HG03521 (cell line): ENCODE measurements around the gene TMEM174.

ENCODE experiments used
- ATAC-seq: cut with Tn5 transposase; IDR thresholded peaks from one replicate; pipeline ENCODE4 v1.9.1; 2021; ENCODE audit warnings: mild to moderate bottlenecking, moderate library complexity; ENCODE audit not compliant: unreplicated experiment

The TMEM174 gene

DNA sequence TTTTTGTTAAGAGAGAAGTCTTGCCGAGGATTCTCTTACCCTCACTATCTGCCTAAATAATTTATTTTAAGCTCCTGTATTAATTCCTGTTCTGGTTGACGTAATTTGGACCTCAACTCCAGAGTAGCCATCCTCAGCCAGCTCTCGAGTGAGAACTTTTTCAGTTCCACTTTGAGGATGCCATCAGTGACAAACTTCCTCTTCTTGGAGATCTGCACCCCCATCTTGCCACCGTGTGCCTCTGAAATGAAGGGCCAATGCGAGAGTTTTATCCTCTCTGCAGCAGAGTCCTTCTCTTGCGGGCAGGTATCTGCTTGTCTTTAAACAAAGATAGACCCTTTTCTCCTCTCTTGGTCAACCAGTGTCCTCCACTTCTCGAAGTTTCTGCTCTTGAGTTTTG is 19.5 kb upstream of the TMEM174 start:
- no peak for ATAC-seq

DNA sequence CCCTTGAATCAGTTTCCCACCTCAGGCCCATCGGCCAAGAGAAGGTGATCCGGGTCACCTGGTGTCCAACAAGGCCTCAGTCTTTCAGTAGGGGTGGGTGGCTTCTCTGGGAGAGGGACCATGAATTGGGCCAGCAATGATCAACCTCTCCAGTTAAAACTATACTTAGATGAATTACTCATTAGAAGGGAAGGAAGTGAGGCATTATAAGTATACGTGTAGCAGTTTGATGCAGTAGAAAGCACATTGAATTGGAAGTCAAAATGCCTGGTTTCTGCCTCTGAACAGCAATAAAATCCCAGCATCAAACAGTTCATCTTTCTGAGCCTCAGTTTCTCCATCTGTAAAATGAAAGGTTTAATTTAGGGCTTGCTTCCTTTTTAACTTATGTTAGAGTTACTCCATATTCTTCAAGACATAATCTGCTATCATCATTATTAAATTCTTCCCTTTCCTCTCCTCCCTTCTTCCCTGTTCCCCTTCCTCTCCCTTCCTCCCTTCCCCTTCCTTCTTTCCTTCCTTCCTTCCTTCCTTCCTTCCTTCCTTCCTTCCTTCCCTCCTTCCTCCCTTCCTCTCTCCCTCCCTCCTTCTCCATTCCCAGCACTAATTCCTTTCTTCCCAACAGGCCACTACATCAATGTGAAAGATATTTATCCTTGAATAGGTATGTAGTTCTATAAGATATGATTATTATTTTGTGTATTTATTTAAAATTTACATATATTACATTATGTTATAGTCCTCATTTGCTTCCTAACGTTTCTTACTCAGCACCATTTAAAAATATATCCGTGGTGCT is 18.6 kb upstream of the TMEM174 start:
- ATAC-seq, result no peak

DNA sequence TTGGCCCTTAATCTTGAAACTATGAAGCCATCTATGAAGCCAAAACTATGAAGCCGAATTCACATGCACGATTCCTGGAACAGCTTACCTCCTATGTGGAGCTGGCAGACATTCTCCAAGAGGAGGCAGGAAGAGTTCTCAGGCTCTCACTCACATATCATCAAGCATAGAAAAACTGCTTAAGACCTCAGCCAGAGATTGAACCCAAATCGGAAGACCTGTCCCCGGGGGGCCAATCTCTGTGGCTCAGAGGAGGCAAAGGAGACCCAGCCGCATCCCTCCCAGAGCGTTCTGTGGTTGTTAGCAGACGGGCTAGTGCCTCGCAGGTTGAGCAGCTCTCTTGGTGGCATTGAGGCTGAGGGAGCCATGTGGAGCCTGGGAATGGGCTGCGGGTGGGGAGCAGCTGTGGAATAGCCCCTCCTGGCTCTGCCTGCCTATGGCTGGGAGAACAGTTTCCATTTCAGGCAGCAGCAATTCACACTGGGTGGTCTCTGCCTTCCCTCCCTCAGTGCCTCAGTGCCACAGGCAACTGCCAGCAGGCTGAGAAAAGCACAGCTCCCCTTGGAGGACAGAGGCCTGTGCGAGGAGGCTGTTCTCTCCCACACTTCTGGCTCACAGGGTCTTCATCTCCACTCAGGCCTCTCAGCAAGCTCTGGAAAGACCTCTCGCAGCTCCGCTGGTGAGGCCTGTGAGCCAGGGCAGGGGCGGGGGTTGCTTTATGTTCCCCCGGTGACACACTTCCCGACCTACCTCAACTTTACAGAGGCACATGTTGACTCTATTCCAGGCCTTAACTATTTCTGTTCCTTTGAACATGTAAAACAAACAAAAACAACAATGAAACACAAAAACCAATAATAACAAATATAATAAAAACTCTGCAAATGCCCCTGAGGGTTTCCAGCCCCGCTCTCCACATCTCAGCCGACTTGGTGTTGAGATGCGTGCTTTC is 17.4 kb upstream of the TMEM174 start:
- no peak for ATAC-seq

DNA sequence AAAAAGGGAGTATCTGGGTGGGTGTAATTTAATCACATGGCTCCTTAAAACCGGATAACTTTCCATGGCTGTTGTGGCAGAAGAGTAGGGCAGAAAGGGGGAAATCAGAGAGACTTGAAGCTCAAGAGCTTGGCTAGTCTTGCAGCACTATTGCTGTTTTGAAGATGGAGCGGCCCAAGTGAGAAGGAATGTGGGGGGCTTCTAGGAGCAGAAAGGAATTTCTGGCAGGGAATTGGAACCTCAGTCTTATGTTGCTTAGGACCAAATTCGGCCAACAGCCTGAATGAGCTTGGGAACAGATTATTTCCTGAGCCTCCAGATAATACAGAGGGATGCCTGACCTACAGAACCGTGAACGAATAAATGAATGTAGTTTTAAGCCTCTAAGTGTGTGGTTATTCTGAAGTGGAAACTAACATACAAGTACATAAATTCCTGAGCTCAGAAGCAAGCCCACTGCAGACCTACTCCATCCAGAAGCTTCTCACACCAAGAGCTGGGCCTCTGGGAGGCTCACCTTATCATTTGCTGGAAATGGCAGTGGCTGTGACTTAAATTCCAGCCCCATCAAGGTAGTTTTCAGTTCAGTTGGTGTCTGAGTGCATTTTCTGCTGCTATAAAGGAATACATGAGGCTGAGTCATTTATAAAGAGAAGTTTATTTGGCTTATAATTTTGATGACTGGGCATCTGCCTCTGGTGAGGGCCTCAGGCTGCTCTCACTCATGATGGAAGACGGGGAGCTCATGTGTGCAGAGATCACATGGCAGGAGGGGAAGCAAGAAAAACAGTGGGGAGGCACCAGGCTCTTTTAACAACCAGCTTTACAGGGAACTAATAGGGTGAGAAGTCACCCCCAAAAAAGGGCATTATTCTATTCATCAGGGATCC is 15.3 kb upstream of the TMEM174 start:
- no peak for ATAC-seq

DNA sequence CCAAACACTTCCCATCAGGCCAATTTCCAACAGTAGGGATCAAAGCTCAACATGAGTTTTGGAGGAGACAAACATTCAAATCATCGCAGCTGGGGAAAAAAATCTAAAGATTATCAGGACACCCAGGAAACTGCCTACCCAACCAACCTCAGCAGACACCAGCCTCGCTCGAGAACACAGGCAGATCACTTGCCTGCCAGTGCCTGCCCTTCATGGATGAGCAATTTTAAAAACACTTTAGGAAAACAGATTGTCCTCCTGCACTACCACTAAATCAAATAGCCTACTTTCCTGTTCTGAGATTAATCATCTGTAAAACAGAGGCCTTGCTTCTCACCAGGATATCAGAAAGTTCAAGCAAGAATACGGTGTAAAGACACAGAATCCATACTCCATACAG is 14.7 kb upstream of the TMEM174 start:
- ATAC-seq, result no peak

DNA sequence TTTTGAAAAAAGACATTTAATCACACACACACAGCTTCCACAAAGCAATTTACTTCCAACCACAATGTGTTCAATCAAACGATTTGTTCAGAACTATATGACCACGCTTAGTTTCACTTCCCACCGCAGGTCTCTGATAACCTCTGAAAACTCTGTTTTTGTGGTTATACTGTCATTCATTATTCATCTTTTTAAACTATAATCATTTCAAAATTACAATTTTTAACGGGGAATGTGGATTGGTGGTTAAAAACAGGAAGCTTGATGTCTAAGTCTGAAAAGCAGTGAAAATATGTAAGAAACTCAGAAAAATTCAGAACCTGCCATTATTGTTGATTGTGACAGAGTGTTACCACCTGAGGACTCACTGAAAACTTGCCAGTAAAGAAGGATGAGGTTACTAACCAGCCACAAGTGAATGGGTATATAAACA is 12.7 kb upstream of the TMEM174 start:
- peak; percentile 88 for ATAC-seq

DNA sequence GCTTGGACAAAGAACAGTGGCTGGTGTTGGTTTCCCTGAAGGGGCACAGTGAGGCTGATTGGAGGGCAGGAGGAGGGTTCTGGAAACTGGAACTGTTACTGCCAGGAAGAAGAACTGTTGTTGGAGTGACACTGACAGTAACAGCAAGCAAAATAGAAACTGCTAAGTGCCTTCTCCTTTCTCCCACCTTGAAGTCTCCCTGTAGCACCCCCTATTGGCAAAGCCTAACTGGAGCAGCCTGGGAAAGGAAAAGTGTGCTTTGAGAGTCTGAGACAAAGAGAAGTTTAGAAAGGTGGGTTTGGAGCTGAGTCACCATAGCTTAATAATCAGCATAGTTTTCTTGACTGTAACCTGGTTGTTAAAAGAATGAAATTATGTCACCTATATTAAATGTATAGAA is 2.5 kb upstream of the TMEM174 start:
- no peak for ATAC-seq

DNA sequence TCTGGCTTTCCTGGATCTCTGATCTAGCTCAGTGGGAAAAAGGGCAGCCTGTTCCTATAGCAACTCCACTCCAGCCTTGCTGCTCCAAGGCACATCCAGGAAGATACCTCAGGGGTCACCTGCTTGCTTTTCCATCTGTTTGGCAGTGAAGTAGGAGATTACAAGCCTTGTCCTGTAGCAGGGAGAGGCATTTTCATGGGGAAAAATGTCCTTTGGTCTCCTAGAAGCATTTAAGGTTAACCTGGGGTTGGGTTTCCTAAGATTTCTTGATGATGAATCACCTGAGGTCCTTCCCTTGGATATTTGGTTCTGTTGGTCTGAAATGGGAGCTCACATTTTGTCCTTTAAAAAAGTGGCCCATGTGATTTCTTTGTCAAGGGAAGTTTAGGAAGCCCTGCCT is 1.5 kb upstream of the TMEM174 start:
- ATAC-seq, result no peak

DNA sequence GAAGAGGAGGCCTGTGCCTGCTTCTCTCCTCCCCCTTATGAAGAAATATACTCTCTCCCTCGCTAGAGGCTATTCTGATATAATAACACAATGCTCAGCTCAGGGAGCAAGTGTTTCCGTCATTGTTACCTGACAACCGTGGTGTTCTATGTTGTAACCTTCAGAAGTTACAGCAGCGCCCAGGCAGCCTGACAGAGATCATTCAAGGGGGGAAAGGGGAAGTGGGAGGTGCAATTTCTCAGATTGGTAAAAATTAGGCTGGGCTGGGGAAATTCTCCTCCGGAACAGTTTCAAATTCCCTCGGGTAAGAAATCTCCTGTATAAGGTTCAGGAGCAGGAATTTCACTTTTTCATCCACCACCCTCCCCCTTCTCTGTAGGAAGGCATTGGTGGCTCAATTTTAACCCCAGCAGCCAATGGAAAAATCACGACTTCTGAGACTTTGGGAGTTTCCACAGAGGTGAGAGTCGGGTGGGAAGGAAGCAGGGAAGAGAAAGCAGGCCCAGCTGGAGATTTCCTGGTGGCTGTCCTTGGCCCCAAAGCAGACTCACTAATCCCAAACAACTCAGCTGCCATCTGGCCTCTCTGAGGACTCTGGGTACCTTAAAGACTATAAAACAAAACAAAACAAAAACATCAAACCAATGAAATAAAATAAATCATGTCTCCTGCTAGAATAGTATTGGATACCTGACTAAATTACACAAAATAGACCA is 1.3 kb downstream of the TMEM174 start:
- ATAC-seq, result no peak

DNA sequence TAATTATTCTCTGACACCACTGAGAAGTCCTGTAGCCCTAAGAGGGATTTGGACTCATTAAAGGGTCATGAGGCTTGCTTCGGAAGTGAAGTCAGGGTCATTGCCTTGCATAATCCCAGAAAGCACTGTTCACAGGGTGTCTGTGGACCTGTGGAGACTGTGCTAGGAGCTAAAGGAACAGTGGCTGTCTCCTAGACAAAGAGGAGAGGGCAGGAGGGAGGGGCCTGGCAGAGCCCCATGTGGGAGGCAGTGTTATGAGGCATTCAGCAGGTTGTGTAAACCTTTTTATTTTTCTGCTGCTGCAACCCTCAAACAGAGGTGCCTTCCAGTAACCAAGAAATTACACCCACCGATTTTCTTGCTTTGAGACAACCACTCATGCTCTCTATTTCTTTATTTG is 3.3 kb downstream of the TMEM174 start:
- no peak for ATAC-seq

DNA sequence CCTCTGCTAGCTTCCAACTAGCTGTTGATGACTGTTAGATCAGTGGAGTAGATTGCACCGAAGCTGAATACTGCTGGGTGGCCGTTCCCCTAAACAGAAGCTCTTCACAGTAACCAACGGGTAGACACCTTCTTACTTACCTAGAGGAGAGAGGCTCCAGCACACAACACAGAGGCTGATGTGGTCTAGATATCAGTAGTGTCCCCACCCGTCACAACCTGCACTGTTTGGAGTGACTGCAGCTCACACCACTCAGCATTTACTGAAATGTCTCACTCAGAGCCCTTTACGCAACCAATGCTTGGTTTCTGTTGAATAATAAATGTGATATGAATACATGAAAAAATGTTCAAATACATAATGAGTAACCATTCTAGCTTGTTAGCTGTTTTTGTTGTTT is 5.3 kb downstream of the TMEM174 start:
- no peak for ATAC-seq

DNA sequence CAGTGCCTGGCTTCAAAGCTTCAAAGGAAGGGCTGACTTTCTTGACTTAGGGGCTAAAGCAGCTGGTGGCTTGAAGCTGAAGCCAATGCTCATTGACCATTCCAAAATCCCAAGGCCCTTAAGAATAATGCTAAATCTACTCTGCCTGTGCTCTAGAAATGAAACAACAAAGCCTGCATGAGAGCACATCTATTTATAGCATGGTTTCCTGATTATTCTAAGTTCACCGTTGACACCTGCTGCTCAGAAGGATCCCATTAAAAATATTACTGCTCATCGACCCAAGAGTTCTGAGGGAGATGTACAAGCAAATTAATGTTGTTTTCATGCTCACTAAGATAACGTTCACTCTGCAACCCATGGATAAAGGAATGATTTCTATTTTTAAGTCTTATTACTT is 6.7 kb downstream of the TMEM174 start:
- no peak for ATAC-seq

DNA sequence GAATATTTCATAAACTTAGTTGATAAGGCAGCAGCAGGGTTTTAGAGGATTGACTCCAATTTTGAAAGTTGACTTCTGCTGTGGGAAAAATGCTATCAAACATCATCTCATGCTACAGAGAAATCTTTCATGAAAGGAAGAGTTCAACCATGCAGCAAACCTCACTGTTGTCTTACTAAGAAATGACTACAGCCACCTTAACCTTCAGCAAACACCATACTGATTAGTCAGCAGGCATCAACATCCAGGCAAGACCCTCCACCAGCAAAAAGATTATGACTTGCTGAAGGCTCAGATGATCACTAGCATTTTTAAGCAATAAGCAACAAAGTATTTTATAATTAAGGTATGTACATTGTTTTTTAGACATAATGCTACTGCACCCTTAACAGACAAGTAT is 7.6 kb downstream of the TMEM174 start:
- no peak for ATAC-seq

DNA sequence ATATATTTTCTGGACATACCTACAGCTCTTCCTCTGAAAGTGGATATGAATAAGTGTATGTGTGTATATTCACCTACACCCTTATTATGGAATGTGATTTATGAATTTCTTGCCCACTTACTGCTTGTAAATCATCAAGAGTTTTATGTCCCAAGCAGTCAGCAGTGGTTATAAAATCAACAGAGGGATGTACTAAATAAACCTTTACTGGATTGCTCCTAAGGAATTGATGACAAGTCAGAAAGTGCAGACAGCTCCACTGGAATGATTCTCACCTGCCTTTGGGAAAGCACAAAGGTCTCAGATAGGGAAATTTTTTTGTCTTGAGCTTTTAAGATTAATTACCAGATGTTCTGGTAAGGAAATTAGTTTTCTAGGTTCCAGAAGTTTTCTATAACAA is 9.3 kb downstream of the TMEM174 start:
- ATAC-seq, result no peak

DNA sequence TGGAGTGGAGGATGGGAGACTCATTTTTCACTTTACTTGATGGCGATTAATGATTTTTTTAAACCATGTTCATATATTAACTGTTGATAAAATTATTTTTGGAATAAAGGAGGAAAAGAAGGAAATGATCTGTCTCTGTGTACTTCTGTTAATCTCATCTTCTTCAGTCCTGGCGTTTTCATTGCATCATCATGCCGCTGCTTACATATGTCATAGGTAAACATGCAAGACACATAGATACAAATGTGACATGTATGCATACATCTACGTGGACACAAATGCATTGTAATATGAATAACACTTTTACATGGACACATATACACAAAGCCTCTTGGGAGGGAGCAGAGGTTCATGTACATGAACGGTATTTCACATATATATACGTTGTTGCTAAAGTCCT is 10.0 kb downstream of the TMEM174 start:
- no peak for ATAC-seq

DNA sequence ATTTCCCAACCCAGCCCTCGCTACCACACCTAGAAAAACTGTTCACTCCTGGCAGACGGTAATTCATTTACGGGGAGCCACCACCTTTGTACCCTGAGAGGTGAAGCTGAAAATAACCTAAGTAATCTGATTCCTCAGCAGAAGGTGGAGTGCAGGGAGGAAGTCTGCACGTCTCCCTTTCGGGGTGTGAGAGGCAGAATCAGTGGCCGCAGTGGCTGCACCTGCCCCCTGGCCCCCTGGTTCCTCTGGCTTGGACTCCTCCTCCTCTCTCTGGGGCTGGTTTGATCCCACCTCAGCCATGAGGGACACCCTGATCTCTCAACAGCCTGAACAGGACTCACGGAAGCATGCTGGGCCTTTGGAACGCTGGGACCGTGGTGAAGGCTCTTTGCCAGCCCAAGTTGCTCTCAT is 10.5 kb downstream of the TMEM174 start:
- no peak for ATAC-seq

DNA sequence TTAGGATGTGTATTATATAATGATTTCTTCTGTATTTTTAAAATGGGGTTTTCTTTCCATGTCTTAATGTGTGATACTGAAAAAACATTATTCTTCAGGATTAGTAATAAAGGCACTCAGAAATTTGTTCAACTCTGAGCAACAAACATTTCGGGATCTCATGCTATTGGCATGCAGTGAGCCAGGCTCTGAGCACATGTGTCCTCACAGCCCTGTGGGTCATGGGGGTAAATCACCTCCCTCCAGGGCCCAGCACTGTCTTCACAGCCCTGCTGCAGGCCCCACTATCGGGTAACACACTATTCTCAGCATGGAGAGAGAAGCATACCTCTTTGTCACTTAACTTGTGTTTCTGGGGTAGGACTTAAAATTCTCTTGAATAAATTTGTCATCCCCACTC is 14.0 kb downstream of the TMEM174 start:
- no peak for ATAC-seq

DNA sequence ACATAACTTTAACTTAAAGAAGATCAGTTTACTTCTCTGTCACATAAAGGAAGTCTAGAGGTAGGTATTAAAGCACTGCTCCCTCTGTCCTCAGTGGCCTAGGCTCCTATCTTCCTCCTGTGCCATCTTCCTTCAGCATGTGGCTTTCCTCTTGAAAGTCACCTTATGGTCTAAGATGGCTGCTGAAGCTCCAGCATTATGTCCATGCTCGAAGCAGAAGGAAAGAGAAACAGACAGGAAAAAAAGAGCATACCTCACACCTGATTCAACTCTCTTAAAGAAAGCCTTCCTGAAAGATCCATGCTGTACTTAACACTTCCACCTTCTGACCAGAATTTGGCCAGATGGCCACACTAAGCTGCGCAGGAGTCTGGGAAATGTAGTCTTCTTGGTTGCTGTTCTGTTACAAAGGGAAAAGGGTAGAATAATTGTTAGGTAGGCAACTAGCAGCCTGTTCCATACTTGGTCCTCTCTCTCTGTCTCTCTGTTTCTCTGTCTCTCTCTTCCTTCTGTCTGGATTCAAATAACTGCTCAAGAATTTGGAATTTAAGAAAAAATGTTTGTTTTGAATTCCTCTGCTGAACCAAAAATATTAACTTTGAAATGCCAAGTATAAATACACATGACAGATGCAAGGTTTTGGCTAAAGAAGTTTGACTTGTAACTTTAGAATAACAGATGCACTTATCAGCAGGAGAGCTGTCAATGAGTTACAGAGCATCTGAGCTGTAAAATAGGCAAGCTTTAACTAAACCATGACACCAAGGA is 16.0 kb downstream of the TMEM174 start:
- ATAC-seq, result no peak

DNA sequence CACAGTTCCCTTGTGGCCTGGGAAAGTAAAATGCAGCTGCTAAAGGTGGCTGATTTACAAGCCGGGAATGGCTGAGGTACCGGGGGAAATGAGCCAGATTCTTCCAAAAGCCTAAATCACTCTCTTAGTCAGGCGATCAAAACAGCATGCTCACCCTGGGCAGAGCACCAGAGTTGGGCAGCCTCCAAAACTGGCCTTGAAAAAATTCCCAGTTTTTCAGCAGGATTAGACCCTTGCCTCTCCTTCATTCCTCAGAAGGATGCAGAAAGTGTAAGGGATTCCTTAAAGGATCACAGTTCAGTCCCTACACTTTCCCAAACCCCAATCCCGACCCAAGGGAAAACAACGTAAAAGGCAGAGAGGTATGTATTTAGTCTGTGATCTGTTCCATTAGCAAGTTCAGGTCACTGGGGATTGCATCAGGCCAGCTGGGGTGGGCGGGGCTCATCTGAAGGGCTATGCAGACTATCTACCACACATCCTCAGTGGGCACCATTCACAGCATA is 16.9 kb downstream of the TMEM174 start:
- no peak for ATAC-seq
